Activated T-cell treated with anti-CD3 and anti-CD28 coated beads for 48 hours (primary cell): Measurements from ENCODE around the gene NHLRC4.

Experiments
- DNase-seq: peaks from one replicate; pipeline ENCODE4 v3.0.0-alpha.2; 2020; ENCODE audit warnings: low read depth

The NHLRC4 gene

DNA sequence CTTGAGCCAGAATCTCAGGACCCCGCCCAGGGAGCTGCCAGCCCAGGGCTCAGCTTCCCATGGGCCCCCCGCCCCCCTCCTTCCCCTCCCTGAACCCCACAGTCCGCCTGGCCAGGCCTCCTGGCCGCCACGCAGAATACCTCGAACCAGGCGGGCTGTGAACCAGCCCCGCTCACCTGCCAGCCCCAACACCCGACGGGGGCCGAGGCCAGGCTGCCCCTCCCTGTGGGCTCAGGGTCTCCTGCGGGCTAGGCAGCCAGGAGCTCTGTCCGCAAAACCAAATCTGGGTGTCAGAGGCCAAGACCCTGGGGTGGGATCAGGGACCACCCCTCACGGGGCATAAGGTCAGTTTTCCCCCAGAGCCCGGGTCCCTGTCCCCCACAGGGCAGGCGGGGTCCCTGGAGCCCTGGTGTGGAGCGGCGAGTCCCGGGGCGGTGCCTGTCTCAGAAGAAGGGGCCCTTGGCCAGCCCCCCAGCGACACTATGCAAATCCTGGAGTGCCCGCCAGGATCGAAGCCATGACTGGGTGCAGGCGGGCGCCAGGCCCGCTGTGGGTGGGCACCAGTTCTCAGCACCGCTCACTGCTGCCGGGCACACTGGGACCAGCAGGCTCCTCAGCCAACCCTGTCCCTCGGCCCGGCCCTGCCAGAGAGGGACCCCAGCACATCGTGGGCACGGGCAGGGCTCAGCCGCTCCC is 13.1 kb upstream of the NHLRC4 start:
- DNase-seq: no peak

DNA sequence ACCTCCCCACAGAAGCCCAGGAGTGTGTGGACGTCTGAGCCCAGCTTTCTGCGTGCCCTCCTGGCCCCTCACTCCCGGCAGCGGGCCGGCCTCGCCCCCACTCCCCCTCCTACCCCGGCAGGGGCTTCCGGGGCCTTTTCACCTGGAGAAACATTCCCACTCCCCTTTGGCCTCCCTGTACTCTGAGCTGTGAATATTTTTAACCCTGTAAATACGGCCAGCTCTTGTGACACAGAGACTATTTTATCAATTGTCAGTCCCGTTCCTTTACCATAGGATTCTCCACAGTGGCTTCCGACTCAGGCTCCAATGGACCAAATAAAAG is 12.5 kb upstream of the NHLRC4 start:
- no peak for DNase-seq

GRCh38 chr16:554640-555365 is 12.0 kb upstream of the NHLRC4 start:
- DNase-seq: no peak

DNA sequence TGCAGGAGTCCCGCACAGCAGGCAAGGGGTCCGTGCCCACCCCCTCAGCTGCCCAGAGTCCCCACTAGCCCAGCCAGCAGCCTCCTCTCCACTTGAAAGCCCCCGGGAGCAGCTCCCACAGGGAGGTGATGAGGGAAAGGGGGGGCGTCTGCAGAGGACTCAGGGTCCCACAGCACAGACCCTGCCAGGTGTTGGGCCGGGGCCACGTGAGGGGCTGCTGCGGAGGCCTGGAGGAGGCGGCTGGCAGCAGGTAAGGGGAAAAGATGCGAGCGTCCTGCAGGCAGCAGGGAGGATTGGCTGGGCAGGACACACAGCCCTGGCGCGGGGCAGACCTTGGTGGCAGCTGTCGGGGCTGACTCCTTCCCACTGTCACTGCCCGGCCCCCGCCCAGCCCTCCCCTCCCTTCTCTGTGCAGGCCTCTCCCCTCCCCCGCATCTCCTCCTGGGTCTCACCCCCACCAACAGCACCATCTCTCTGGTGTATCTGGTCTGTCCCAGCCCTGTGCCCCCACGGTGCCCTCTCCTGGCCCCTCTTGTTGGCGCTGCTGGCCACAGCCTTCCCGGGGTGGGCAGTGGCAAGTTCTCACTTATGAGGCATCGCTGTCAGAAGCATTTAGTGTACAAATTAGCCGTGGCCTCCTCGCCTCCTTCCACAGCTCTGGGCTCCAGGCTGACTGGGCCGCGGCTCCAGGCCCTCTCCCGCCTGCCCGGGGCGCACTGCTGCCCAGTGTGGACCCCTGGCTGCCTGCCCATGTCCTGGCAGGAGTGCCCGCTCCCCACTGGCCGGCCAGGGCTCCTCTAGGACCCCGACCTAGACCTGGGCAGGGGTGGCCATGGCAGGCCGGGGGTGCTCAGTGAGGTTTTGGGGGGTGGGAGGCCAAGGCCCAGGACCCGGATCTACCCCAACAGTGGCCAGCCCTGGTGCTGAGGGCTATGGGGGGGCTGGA is 11.0 kb upstream of the NHLRC4 start:
- DNase-seq: no peak

DNA sequence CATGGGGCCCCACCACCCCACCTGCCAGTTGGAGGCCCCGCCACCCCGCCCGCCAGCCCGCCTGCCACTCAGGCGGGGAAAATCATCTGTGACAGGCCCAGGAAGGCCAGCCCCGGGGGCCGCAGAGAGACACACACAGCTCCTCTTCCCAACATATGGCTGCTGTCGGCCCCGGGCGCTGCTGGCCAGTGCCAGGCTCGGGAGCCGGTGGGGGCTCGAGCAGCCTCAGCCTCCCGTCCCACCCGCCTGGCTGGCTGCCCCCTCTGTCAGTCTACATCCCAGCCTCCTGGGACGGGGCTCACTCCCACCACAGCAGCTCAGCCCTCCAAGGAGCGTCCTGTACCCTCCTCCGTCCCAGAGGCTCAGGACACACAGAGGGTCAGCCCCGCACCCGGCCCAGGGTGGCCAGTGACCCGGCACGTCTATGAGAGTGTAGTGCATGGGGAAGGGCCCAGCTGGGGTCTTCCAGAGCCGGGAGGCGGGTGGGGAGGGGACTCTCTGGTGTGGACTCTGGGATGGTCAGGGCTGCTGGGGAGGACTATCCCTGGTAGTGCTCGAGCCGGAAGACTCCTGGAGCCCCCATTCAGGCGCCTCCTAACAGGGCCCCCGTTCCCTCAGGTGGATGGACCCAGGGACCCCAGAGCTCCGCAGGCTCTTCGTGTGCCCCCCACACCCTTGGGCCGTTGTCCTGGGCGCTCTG is 10.2 kb upstream of the NHLRC4 start:
- no peak for DNase-seq

DNA sequence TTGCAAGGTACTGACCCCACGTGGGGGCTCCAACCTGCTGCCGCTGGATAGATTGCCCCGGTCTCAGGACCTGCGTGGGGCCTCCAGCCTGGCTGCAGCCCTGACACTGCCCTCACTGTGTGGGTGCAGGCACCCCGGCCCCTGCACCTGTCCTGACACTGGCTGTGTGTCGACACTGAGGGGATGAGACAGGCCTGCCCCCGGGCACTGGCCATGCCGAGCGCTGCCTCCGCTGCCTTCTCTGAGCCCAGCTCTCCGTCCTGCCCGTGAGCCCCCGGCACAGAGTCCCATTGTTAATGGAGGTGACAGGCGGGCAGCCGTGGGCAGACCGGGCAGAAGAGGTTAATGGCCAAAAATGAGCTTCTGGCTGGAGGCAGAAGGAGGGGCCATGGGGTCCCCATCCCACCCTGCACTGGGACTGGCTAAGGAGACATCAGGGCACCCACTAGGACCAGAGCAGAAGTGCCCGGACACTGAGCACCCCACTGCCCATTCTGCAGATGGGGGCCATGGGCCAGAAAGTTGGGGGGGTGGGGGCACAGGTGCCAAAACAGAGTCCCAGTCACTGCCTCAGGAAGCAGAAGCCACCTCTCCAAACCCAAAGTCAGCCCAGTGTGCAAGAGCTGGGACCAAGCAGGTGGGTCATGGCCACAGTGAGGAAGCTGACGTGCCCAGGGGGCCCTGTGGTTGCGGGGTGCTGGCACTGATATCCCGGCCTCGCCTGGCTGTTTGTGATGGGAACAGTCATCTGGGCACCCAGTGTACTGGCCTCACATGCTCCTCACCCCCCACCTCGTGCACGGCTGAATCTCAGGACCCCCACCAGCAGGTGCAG is 9.1 kb upstream of the NHLRC4 start:
- no peak for DNase-seq

GRCh38 chr16:558298-559020 is 8.3 kb upstream of the NHLRC4 start:
- no peak for DNase-seq

GRCh38 chr16:559021-559380 is 7.8 kb upstream of the NHLRC4 start:
- DNase-seq: no peak

- DNase-seq: no peak
Measured at GRCh38 chr16:559411-560203, 7.2 kb upstream of the NHLRC4 start.

GRCh38 chr16:560204-560700 is 6.6 kb upstream of the NHLRC4 start, which contains the start of gene PRR35:
TSS of gene PRR35 (plus strand) at chr16:560394. CDS start at chr16:563295, 2,901 bp downstream.
- DNase-seq: no peak

DNA sequence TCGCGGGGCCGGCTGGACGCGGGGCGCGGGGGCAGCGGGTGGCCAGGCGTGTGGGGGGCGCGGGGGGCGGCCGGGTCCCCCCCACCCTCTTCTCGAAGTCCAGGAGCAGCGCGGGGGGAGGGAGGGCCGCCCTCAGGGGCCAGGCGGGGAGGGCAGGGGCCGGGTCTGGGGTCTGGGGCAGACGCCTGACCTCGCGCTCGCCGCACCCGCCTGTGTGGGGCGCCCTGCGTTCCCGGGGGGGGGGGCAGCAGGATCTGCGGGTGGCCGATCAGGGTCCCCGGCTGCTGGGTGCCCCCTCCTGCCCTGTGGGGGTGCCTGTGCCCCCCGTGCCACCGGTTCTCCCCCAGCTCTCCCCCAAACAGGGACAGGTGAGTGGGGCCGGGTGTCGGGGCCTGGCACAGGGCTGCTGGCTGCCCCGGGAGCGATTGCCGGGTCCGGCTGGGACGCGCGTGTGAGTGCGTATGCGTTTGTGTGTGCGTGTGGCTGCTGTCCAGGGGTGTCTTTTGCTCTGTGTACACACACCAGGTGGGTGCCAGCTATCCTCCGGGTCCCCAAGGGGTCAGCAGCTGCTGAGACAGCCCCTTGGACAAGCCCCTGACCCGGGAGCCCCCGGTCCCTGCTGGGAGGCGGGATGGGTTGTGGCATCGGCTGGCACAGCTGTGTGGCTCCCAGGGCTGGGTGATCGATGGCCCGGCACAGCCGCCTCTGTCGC is 5.9 kb upstream of the NHLRC4 start:
- no peak for DNase-seq

GRCh38 chr16:561413-561794 is 5.4 kb upstream of the NHLRC4 start:
- no peak for DNase-seq

- DNase-seq: no peak
Measured at GRCh38 chr16:561957-562938, 4.6 kb upstream of the NHLRC4 start.

- no peak for DNase-seq
Measured at GRCh38 chr16:563072-563644, 3.6 kb upstream of the NHLRC4 start.

DNA sequence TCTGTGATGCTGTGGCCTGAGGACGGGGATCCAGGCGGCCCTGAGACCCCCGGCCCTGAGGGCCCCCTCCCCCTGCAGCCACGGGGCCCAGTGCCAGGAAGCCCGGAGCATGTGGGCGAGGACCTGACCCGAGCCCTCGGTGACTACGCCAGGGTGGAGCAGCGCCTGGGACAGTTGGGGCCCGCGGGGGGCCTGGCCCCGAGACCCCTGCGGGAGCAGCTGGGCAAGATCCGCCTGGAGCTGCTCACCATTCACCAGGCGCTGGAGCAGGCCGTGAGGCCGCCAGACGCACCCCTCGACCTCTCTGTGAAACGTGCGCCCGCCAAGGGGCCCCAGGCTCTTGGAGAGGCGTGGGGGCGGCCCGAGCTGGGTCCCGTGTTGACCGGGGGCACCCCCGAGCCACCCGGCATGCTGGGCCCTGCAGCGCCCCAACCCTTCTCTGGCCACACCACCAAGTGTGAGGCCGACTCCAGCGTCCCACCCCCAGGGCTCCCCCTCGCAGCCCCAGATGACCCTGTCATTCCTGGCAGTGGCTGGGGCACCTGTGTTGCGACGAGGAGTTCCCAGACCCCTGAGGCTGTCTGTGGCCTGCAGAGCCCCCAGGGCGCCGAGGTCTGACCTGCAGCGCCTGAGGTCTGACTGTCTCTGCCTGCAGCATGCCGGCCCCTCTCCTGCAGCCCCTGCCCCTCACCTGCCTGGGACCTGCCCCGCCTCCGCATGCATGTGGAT is 2.0 kb upstream of the NHLRC4 start:
- DNase-seq: no peak
